ENCODE measurements around the gene PRKN.

PRKN gene

DNA sequence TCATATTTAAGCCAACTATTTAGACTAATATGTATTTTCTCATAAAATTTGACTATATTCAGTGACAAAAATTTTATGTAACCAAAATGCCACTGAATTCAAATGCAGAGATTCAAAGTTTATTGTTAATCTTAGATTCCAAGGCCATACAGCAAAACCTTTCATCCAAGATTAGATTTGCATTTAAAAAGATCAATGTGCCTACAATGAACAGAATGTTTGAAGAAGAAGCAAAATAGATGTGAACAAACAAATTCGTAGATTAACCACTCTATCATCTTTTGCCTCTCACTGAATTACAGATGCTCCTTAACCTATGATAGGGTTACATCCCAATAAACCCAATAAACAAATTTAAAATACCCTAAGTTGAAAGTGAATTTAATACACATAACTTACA lies 121.7 kb downstream of the PRKN start:
- no peak for DNase-seq
- TF ChIP-seq POLR2A (IDR thresholded peaks at IDR 0.05; ENCODE audit: low read length) (no peak), GATA1 (IDR thresholded peaks at IDR 0.05; ENCODE audit: low read depth, low read length) (no peak)

DNA sequence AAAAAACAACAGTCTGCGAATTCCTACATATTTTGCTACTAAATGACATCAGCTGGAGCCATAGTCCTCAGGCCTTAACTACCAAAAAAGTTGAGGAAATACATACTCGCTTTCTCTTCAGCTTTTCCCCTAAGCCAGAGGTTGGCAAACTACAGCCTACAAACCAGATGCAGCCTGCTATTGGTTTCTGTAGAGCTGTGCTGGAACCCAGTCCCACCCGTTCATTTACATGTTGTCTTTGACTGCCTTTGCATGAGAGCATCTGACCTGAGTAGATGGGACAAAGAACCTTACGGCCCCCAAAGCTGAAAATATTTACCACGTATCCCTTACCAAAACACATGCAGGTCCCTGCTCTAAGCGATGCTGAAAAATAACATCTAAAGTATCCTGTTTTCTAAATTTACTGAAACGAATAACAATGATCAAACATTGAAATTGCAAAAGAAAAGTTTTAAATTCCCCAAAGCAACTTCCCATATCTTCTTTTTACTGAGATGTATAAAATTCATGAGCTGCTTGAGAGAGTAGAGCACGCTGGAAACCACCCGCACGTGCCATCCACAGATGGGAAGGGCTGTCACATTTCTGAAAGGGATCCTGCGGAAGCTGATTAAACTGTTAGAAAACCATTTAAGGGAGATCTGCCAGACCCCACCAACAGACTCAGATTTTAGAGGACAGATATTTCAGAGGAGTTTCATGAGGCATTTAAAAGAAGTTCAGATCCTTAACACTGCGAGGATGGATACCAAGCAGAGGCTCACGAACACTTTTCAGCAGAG lies 124.1 kb downstream of the PRKN start:
- TF ChIP-seq POLR2A (IDR thresholded peaks at IDR 0.05; ENCODE audit: low read length) (no peak), GATA1 (IDR thresholded peaks at IDR 0.05; ENCODE audit: low read depth, low read length) (no peak)
- DNase-seq = no peak

DNA sequence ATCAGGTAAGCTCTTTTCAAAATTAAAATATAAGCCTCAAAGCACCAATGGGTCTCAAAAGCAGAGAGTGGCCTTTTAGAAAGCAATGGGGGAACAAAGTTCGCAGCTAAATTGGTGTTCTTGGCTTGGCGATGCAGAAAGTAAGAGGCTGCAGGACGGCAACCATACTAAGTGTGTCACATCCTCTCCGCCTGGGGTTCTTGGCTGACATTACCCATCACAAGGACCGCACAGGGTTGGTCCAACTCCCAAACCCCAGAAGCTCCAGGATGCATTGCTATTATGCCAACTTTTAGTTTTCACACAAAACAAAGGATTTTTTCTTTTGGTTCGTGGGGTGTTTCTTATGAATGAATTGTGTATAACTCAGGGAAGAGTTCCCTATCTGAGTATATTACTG lies 124.8 kb downstream of the PRKN start:
- TF ChIP-seq GATA1 (IDR thresholded peaks at IDR 0.05; ENCODE audit: low read depth, low read length) (no peak), POLR2A (IDR thresholded peaks at IDR 0.05; ENCODE audit: low read length) (no peak)
- DNase-seq = no peak

DNA sequence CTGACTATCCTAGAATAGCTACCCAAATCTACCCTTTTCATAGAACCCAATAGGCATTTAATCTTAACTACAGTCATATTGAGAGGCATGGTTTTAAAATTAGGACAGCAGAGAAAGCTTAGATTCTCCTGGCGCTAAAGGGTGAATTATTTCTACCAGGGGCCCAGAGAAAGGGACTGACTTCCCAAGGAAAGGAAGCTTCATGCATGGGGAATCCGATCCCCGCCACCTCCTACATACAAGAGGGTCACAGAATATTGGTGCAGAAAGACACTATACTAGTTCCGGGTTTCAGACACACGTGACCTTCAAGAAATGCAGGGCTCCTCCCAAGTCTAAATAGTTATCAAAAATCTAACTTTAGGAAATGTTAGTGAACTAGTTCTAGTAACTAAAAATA lies 130.9 kb downstream of the PRKN start:
- no peak for TF ChIP-seq GATA1 (IDR thresholded peaks at IDR 0.05; ENCODE audit: low read depth, low read length)
- TF ChIP-seq POLR2A (IDR thresholded peaks at IDR 0.05; ENCODE audit: low read length) = no peak
- DNase-seq = no peak

GRCh38 chr6:162591517-162591916 lies 136.0 kb downstream of the PRKN start:
- TF ChIP-seq POLR2A (IDR thresholded peaks at IDR 0.05; ENCODE audit: low read length) (no peak), GATA1 (IDR thresholded peaks at IDR 0.05; ENCODE audit: low read depth, low read length) (no peak)

DNA sequence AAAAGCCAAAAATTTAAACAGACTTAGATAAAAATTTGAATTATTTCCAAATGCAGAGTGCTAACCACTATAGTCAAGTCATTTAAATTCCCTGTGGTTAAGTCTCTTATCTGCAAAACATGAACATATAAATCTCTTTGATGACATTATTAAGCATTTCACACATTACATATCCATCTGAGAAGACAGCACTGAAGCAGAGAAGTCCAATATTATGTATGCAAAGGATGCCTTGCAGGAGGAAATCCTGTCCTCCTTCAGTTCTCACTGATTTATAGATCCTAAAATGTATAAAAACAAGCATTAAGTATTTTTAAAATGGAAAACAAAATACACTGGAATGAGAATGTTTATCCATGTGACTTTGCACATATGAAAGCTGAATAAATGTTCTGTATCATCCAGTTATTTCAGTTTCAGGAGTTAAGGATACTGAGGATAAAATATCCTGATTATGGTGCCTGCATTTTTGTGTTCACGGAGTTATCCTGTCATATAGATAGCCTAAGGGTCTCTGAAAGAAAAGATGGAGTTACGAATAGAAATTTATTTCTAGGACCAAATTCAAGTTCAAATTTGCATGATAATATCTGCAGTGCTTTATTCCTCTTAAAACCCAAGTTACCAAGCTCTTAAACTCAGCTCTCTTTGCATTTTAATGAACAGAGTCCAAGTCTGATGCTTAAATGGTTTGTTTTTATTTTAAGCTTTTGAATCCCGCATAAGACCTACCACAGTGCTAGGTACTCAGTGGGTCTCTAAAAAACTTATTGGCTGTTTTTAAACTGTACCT lies 145.4 kb downstream of the PRKN start:
- no peak for DNase-seq
- TF ChIP-seq POLR2A (IDR thresholded peaks at IDR 0.05; ENCODE audit: low read length) (no peak), GATA1 (IDR thresholded peaks at IDR 0.05; ENCODE audit: low read depth, low read length) (no peak)

More at GRCh38 chr6:162591517-162591916, 136.0 kb downstream of the PRKN start:
- no peak for DNase-seq

- no peak for DNase-seq
- TF ChIP-seq GATA1 (IDR thresholded peaks at IDR 0.05; ENCODE audit: low read depth, low read length) = no peak
- TF ChIP-seq POLR2A (IDR thresholded peaks at IDR 0.05; ENCODE audit: low read length) = no peak
These were observed 146.9 kb downstream of the PRKN start for GRCh38 chr6:162580619-162581018.

DNA sequence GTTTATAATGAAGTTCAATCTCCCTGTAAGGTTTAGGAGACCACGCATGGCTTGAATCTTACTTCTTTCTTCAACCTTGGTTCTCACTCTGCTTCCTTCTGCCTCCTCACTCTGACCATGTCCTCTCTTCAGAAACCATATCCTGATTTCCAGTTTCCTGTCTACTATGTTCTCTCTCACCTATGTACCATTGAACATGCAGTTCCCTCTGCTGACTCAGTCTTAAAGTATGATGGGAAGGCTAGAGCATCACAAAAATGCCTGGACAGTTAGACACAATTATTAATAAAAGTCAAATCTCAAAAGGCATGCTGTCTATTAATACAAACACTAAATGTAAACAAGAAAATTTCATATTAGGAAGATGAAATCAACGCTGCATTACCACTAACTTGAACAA lies 151.6 kb downstream of the PRKN start:
- DNase-seq = no peak
- TF ChIP-seq GATA1 (IDR thresholded peaks at IDR 0.05; ENCODE audit: low read depth, low read length) = no peak
- no peak for TF ChIP-seq POLR2A (IDR thresholded peaks at IDR 0.05; ENCODE audit: low read length)

DNA sequence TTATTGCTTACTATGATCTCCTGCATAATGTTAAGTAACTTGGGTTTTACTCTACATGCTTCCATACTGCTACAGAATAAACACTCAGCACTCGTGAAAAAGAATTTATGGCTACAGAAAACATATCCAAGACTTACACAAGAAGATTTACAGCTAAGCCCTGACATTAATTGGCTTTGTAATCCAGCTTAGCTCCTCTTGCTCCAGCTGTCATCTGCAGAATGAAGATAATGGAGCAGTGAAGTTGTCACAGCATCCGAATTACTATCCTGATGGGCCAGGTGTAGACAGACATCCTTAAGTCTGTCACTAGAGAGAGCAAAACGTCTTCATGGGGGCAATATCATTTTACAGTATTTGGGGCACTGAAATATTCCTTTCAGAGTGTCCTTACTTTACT lies 155.3 kb downstream of the PRKN start:
- TF ChIP-seq GATA1 (IDR thresholded peaks at IDR 0.05; ENCODE audit: low read depth, low read length) = no peak
- TF ChIP-seq POLR2A (IDR thresholded peaks at IDR 0.05; ENCODE audit: low read length) = no peak
- DNase-seq = no peak

- DNase-seq = no peak
- TF ChIP-seq POLR2A (IDR thresholded peaks at IDR 0.05; ENCODE audit: low read length) (no peak), GATA1 (IDR thresholded peaks at IDR 0.05; ENCODE audit: low read depth, low read length) (no peak)
These were observed 159.3 kb downstream of the PRKN start for GRCh38 chr6:162568266-162568665.

- no peak for TF ChIP-seq GATA1 (IDR thresholded peaks at IDR 0.05; ENCODE audit: low read depth, low read length)
- no peak for TF ChIP-seq POLR2A (IDR thresholded peaks at IDR 0.05; ENCODE audit: low read length)
- no peak for DNase-seq
These were observed 165.5 kb downstream of the PRKN start for GRCh38 chr6:162562041-162562440.

DNA sequence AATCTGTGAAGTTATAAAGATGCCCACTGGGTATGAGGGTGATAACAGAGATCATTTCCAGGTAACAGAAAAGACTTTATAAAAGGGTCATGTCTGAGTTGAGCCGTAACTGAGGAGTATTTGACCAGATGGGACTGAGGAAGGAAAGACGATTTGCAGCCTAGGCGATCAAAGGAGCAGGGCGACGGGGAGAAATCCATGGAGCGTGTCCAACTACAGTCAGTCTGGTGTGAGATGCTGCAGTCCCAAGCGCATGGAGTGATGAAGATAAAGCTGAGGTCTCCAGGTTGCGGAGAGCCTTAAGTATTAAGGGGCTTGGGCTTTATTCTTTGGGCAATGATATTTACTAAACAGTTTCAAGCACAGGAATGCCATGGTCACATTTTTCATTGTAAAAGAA lies 166.7 kb downstream of the PRKN start:
- no peak for DNase-seq
- TF ChIP-seq POLR2A (IDR thresholded peaks at IDR 0.05; ENCODE audit: low read length) (no peak), GATA1 (IDR thresholded peaks at IDR 0.05; ENCODE audit: low read depth, low read length) (no peak)

DNA sequence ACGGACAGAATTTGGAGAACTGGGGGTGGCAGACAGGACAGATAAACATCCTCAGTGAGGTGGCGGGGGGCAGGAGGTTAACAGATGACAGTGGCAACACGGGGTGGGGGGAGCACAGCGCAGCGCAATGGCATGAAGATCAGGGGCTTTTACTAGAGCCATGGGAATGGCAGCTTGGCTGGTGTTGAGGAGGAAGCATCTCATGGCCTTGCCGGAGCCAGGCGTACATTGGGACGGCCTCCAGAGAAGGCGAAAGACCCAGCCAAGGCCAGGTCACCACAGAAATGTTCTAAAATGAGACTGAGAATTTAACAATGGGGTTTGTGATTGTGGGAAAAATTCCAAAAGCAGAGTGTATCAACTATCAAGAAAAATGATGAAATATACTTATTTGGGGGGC lies 173.0 kb downstream of the PRKN start:
- TF ChIP-seq POLR2A (IDR thresholded peaks at IDR 0.05; ENCODE audit: low read length) (no peak), GATA1 (IDR thresholded peaks at IDR 0.05; ENCODE audit: low read depth, low read length) (no peak)
- no peak for DNase-seq

DNA sequence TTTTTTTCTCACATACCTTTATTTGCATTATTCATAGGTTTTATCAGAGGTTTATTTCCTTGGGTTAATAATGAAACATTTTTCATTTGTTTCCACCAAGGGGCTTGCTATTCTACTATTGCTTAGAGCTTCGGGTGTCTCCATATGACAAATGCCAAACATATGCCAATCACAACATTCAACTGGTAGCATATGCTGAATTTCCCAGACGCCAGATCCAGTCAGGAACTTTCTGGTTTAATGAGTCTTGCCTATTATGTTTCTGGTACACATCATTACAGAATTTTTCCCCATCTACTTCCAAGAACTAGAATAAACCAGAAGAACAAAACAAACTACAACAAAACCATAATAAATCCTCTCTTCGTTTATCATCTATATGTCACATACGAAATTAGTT lies 180.7 kb downstream of the PRKN start:
- DNase-seq = no peak
- TF ChIP-seq POLR2A (IDR thresholded peaks at IDR 0.05; ENCODE audit: low read length) (no peak), GATA1 (IDR thresholded peaks at IDR 0.05; ENCODE audit: low read depth, low read length) (no peak)

GRCh38 chr6:162543221-162543620 lies 184.3 kb downstream of the PRKN start:
- TF ChIP-seq POLR2A (IDR thresholded peaks at IDR 0.05; ENCODE audit: low read length) (no peak), GATA1 (IDR thresholded peaks at IDR 0.05; ENCODE audit: low read depth, low read length) (no peak)
- DNase-seq = no peak
